ENCODE measurements around the gene ISL1. TPM values are rescaled to one million over a fixed set of nuclear protein-coding genes. Genes with fewer than 3 reads are reported as not detected.

Gene ISL1
- total RNA-seq: not detected

GRCh38 chr5:51383131-51384121 lies at the start of gene ISL1:
Gene ISL1 (plus strand): TSS chr5:51383448. CDS start chr5:51383672, 224 bp downstream.
- peak in 2 of 3 donors; percentile 34 to 54 for DNase-seq (ENCODE audit: low read depth in 2 of 3, low spot score in 2 of 3)

- DNase-seq (ENCODE audit: low read depth in 2 of 3, low spot score in 2 of 3): no peak
Measured at GRCh38 chr5:51336878-51337277, 46.4 kb upstream of the ISL1 start.

GRCh38 chr5:51345106-51345505 lies 38.1 kb upstream of the ISL1 start:
- no peak for DNase-seq (ENCODE audit: low read depth in 2 of 3, low spot score in 2 of 3)

- DNase-seq (ENCODE audit: low read depth in 2 of 3, low spot score in 2 of 3): no peak
Measured at GRCh38 chr5:51347157-51347556, 36.1 kb upstream of the ISL1 start.

- DNase-seq (ENCODE audit: low read depth in 2 of 3, low spot score in 2 of 3): no peak
Measured at GRCh38 chr5:51347704-51348103, 35.5 kb upstream of the ISL1 start.

GRCh38 chr5:51371052-51371451 lies 12.2 kb upstream of the ISL1 start:
- no peak for DNase-seq (ENCODE audit: low read depth in 2 of 3, low spot score in 2 of 3)

- DNase-seq (ENCODE audit: low read depth in 2 of 3, low spot score in 2 of 3): no peak
Measured at GRCh38 chr5:51373880-51374523, 9.2 kb upstream of the ISL1 start.

GRCh38 chr5:51375084-51375483 lies 8.2 kb upstream of the ISL1 start:
- no peak for DNase-seq (ENCODE audit: low read depth in 2 of 3, low spot score in 2 of 3)

GRCh38 chr5:51376509-51376908 lies 6.7 kb upstream of the ISL1 start:
- no peak for DNase-seq (ENCODE audit: low read depth in 2 of 3, low spot score in 2 of 3)

- DNase-seq (ENCODE audit: low read depth in 2 of 3, low spot score in 2 of 3): no peak
Measured at GRCh38 chr5:51377151-51378060, 5.8 kb upstream of the ISL1 start.

GRCh38 chr5:51378061-51378409 lies 5.2 kb upstream of the ISL1 start:
- no peak for DNase-seq (ENCODE audit: low read depth in 2 of 3, low spot score in 2 of 3)

GRCh38 chr5:51378448-51379330 lies 4.6 kb upstream of the ISL1 start:
- DNase-seq (ENCODE audit: low read depth in 2 of 3, low spot score in 2 of 3): no peak

GRCh38 chr5:51379331-51379700 lies 3.9 kb upstream of the ISL1 start:
- DNase-seq (ENCODE audit: low read depth in 2 of 3, low spot score in 2 of 3): no peak

GRCh38 chr5:51380603-51381207 lies 2.5 kb upstream of the ISL1 start:
- DNase-seq (ENCODE audit: low read depth in 2 of 3, low spot score in 2 of 3): peak in 1 of 3 donors; percentile 46

- no peak for DNase-seq (ENCODE audit: low read depth in 2 of 3, low spot score in 2 of 3)
Measured at GRCh38 chr5:51381761-51382474, 1.3 kb upstream of the ISL1 start.

- no peak for DNase-seq (ENCODE audit: low read depth in 2 of 3, low spot score in 2 of 3)
Measured at GRCh38 chr5:51382521-51383130, 622 bp upstream of the ISL1 start.

GRCh38 chr5:51384281-51384840 lies 1.1 kb downstream of the ISL1 start:
- no peak for DNase-seq (ENCODE audit: low read depth in 2 of 3, low spot score in 2 of 3)

- DNase-seq (ENCODE audit: low read depth in 2 of 3, low spot score in 2 of 3): no peak
Measured at GRCh38 chr5:51385216-51385615, 2.0 kb downstream of the ISL1 start.

All from hematopoietic multipotent progenitor cell (in vitro differentiated cells).